Measurements from ENCODE around the gene PPP6C. TPM values are rescaled to one million over a fixed set of nuclear protein-coding genes. Genes with fewer than 3 reads are reported as not detected.

The PPP6C gene
- total and polyA plus RNA-seq, 2 donors (not counting 3 experiments of a cell fraction or from before 2014, with no cell fraction given): 19.3 to 42.6 TPM

DNA sequence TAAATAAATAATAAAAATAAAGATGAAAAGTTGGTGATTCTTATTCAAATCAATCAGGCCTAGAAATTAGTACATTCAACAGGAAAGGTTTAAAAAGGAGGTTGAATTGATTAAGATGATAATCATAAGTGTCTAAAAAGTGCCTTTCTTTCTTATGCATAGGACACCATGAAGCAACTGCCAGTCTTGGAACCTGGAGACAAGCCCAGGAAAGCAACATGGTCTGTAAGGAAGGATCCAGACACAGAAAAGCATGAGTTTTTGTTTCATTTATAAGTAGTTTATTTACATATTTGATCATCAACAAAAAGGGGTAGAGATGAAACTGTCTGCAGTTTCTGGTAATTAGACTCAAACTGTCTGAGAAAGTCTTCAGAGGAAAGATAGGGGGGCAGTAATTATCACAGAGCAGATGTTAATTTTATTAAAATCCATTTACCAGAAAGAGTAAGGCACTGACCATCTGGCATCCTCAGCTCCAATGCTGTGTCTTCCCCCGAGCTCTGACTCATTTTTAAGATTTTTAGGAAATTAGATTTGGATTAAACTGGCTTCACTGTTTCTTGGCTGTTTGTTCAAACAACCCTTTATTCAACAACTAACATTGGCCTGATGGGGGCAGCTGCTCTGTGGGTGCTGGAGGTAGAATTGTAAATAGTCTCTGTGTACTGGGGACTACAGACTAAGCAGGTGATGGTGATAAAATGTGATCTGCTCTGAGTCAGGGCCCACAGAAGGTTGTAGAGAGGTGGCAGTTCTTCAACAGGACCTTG lies 13.4 kb upstream of the PPP6C start:
- CTCF ChIA-PET: interaction anchor here (0.6 kb wide), 1 partner anchor 241 kb away, joined by 3 read pairs; no protein-coding TSS in a partner anchor

More for the DNA sequence above, 13.4 kb upstream of the PPP6C start:
- no peak overlapping the region for H3K4me2 ChIP-seq (ENCODE audit: insufficient read depth, low read length)
- dilution Hi-C loops (cut with MboI; ENCODE audit: extremely low pct_ligation_motif_present, low sequenced_read_pairs) (no loop called here), intact Hi-C loops (cut with micrococcal nuclease) (loop anchor here (5.0 kb wide), 1 partner anchor 261 kb away; the partner anchor contains the start of gene GOLGA1)
- DNase-seq (ENCODE audit: low read depth, low spot score) (no peak), FAIRE-seq (no peak)
- peaks cover 3 to 4% of the 10 kb centered on the region in 2 experiments for H3K36me3 ChIP-seq (ENCODE audit: control insufficient read depth in 2 of 2, extremely low read depth in 1 of 2, insufficient read depth in 2 of 2, low read length in 2 of 2)
- H3K4me3 ChIP-seq (replicated peaks in 1 of 3; ENCODE audit: insufficient read depth in 1 of 3, low read depth in 1 of 3, low read length in 3 of 3): no peak overlapping the region
- H3K9me1 ChIP-seq (replicated peaks; ENCODE audit: control insufficient read depth, extremely low read depth, insufficient read depth, low read length): no peaks in the 10 kb centered on the region
- no peaks in the 10 kb centered on the region for H3K27me3 ChIP-seq (ENCODE audit: control insufficient read depth in 2 of 2, insufficient read depth in 2 of 2, low read length in 2 of 2)
- peaks cover 6% of the 10 kb centered on the region for H3K4me1 ChIP-seq (ENCODE audit: control insufficient read depth, extremely low read depth, insufficient read depth, low read length)
- H3K27ac ChIP-seq (ENCODE audit: insufficient read depth, low read depth, low read length): no peak overlapping the region
- no peaks in the 10 kb centered on the region for H3K9me3 ChIP-seq (replicated peaks; ENCODE audit: control insufficient read depth, insufficient read depth, low read length)
- H4K20me1 ChIP-seq (replicated peaks; ENCODE audit: control insufficient read depth, extremely low read depth, insufficient read depth, low read length): no peaks in the 10 kb centered on the region
- POLR2A ChIA-PET: no interaction called here
- peaks cover 5% of the 10 kb centered on the region for H3K79me2 ChIP-seq (ENCODE audit: control insufficient read depth, insufficient read depth, low read length)
- BruUV-seq (replicated peaks): no TSS peak
- no peak overlapping the region for H2AFZ ChIP-seq (ENCODE audit: low read depth, low read length)
- TF ChIP-seq MYC (IDR thresholded peaks at IDR 0.05; ENCODE audit: low read depth, low read length): no peak
- TF ChIP-seq POLR2A (IDR thresholded peaks at IDR 0.05; ENCODE audit: low read depth, low read length): no peak
- TF ChIP-seq EZH2 (IDR thresholded peaks at IDR 0.05; ENCODE audit: borderline replicate concordance, low read depth, low read length, severe bottlenecking): no peak
- TF ChIP-seq POLR2AphosphoS5 (IDR thresholded peaks at IDR 0.05; ENCODE audit: insufficient read depth, low read depth, low read length): no peak
- no peak for TF ChIP-seq JUN (IDR thresholded peaks at IDR 0.05; ENCODE audit: borderline replicate concordance, insufficient read depth, insufficient read length, low read depth)
- TF ChIP-seq GATA2 (IDR thresholded peaks at IDR 0.05; ENCODE audit: insufficient read depth, insufficient read length, low read depth, low read length): no peak
- TF ChIP-seq, protein P1, sequence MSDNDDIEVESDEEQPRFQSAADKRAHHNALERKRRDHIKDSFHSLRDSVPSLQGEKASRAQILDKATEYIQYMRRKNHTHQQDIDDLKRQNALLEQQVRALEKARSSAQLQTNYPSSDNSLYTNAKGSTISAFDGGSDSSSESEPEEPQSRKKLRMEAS (IDR thresholded peaks at IDR 0.05; ENCODE audit: insufficient read depth, insufficient read length): no peak
- no peak overlapping the region for H3K9ac ChIP-seq (replicated peaks; ENCODE audit: extremely low read depth, insufficient read depth, low read length)
